GM15510 (cell line): ENCODE data around the gene MRTFA.

Source experiments
- POLR2A ChIP-seq: IDR thresholded peaks from 3 replicates; pipeline ENCODE4 v1.6.1; 2011; ENCODE audit warnings: borderline replicate concordance; ENCODE audit not compliant: insufficient read length; ENCODE audit errors: extremely low read depth

The MRTFA gene

DNA sequence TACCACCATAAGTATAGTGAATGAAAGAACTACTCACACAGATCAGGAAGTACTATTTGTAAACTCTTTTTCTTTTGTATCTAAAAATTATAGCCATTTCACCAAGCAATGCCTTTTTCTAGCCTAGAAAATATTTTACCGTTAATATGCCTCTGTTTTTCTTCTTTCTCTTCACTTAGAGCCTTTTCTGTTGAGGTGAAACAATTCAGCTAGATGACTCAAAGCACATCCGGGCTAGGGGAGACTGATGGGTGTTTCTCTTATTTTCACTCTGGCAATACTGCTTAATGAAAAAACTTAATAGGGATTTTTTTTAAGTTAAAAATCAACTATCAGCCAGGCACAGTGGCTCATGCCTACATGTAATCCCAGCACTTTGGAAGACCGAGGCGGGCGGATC lies 172.8 kb downstream of the MRTFA start:
- TF ChIP-seq POLR2A = no peak

- peak; percentile 51 for TF ChIP-seq POLR2A
Observed at GRCh38 chr22:40463017-40463631, 173.4 kb downstream of the MRTFA start.

GRCh38 chr22:40462195-40462984 lies 174.1 kb downstream of the MRTFA start:
- TF ChIP-seq POLR2A = no peak

GRCh38 chr22:40453671-40454070 lies 182.8 kb downstream of the MRTFA start:
- no peak for TF ChIP-seq POLR2A

DNA sequence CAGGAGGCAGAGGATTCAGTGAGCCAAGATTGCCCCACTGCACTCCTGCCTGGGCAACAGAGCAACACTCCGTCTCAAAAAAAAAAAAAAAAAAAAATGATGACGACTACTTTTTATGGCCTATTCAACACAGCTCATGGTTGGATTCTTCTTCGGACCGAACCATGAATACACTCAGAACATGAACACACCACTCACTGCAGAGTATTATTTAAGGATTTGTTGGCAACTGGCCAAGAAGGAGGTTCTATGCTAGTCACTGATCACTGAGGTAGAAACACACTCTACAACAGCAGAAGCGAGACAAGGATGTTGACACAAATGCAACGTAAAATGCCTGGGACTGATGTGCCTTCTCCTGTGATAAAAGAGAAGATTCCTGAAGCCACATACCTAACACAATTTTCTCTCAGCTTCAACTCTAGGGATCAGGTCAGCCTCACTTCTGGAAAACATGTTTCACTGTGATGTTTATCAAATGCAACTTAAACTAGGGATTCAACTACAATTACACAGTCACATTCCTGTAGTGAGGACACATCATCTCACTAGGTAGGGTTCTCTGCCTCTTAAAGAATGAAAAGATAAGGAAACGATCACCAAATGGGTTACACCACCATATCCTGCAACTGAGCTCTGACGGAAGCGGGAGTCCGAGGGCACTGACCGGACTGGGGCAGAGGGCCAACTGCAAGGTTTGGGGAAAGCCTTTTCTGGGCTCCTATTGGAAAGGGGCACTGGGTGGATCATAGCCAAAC lies 183.6 kb downstream of the MRTFA start:
- no peak for TF ChIP-seq POLR2A

DNA sequence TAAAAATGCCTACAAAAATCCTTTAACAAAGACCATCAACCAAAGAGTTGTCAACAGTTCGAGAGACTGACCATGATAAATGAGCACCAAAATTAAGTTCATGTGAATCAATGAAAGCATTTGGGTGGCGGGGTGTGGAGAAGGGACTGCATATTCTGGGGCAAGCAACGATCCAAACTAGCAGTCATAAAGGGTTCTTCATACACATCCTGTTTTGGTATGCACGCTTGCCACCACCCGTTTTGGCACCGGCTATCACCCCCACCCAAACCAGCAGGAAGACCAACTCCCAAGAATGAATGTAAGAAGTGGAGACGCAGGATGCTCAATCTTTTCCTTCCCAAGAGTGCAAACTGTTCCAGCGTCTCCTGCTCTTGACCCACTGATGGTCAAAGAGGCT lies 185.3 kb downstream of the MRTFA start:
- no peak for TF ChIP-seq POLR2A

GRCh38 chr22:40450616-40451015 lies 185.9 kb downstream of the MRTFA start:
- no peak for TF ChIP-seq POLR2A

- no peak for TF ChIP-seq POLR2A
Observed at GRCh38 chr22:40449676-40450035, 186.9 kb downstream of the MRTFA start.

DNA sequence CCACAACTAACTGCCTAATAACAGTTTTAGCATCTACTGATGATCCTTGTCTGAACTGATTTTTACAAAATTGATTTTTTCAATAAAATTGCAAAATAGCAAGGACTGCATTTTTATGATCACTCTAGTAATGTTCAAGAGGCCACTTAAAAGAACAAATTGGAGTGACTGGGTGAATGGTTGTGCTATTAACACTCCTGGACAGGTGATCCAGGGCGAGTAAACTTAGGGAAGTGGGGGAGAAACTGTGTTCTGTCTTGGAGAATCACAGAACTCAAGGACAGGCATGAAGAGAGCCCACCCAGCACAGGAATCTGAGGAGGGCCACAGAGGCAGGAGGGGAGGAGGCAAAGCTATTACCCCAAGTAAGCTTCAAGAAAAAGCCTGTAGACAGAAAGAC lies 190.3 kb downstream of the MRTFA start:
- no peak for TF ChIP-seq POLR2A

GRCh38 chr22:40444178-40444831 lies 192.2 kb downstream of the MRTFA start:
- no peak for TF ChIP-seq POLR2A

DNA sequence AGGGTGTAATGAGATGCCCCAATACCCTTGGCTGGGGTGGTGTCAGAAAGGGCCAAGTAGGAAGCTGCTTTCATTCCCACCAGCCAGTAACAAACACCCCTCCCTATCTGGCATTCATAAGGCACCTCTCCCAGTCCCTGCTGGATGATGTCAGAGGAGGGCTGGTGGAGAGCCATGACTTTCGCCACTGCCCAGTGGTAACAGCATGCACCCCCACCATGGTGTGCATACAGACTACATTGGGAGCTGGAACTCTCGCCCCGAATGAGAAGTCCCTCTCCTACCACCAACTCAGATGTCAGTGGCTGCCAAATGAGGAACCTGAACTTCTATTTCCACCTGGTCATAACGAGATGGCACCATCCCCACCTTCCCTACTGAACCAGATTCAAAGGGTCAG lies 192.8 kb downstream of the MRTFA start:
- no peak for TF ChIP-seq POLR2A

- no peak for TF ChIP-seq POLR2A
Observed at GRCh38 chr22:40441761-40442390, 194.6 kb downstream of the MRTFA start.

DNA sequence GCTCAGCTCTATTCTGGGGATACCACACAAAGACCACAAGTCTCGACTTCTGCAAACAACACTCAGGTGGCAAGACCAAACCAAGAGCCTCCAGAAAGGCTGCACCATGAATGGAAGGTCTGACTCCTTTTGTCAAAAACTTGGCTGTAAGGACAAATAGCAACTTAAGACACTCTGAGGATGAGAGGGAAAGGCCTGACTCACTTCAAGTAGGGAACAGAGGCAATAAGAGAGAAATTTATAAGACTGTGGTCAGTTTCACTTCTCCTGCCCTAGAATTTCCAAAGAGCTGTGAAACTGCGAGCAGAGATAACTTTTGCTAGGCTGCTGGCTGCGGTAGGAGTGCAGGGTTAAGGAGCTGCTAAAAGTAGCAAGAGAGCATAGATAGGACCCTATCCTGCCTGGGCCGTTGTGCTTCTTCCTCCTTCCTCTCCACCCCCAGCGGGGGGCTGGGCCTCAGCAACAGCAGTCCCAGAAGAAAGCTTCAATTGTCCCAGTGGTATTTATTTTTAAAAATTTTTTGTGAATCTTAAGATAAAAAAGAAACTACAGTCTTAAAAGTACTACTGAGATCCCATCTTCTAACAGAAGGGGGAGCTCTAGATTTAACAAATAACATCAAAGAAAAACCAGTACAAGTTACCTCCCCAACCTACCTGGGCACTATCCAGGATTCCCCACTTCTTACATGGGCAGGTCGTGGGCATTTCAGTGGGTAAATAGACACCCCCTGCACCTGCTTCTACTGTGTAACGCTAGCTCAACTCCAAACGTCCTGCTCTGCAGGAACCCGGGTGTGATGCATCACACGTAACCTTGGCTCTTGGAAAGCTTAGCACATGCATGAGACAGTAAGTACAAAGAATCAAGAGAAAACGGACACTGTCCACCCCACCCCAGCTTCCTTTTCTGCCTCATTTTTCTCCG lies 199.8 kb downstream of the MRTFA start:
- no peak for TF ChIP-seq POLR2A

- no peak for TF ChIP-seq POLR2A
Observed at GRCh38 chr22:40434745-40435144, 201.8 kb downstream of the MRTFA start.
